ENCODE measurements around the gene POMGNT1.

POMGNT1 gene

GRCh38 chr1:46174448-46175231 lies 23.6 kb downstream of the POMGNT1 start, which contains the start of gene TSPAN1:
TSPAN1 (plus strand) TSS chr1:46175087; CDS start chr1:46181108, 6,021 bp downstream.
- TF ChIP-seq CTCF (conservative IDR thresholded peaks at IDR 0.05; ENCODE audit: low read depth, low read length): no peak
- Histone ChIP-seq H2AFZ (ENCODE audit: low read depth) (no peak within 1 kb of the TSS), H3K4me3 (IDR thresholded peaks at IDR 0.05; ENCODE audit: insufficient read depth, low read depth, low read length) (no peak within 1 kb of the TSS), H3K4me2 (no peak within 1 kb of the TSS), H3K27ac (no peak within 1 kb of the TSS), H3K9ac (no peak within 1 kb of the TSS), H3K36me3 (ENCODE audit: insufficient read depth) (no peaks in the 10 kb centered on the region), H3K79me2 (ENCODE audit: insufficient read depth, low read depth) (no peaks in the 10 kb centered on the region), H3K27me3 (ENCODE audit: insufficient read depth, low read depth) (no peaks in the 10 kb centered on the region), H4K20me1 (ENCODE audit: insufficient read depth) (no peaks in the 10 kb centered on the region), H3K4me1 (ENCODE audit: low read depth, poor library complexity, severe bottlenecking) (peaks cover 17% of the 10 kb centered on the region)

- no peaks in the 10 kb centered on the region for H3K36me3 ChIP-seq (ENCODE audit: insufficient read depth)
- H3K4me3 ChIP-seq (IDR thresholded peaks at IDR 0.05; ENCODE audit: insufficient read depth, low read depth, low read length): no peak overlapping the region
- H3K27me3 ChIP-seq (ENCODE audit: insufficient read depth, low read depth): no peaks in the 10 kb centered on the region
- no peak overlapping the region for H3K27ac ChIP-seq
- TF ChIP-seq CTCF (conservative IDR thresholded peaks at IDR 0.05; ENCODE audit: low read depth, low read length): no peak
- peak overlapping the region; percentile 44; the same call in 1 of the 2 replicates for H2AFZ ChIP-seq (ENCODE audit: low read depth)
- H3K4me2 ChIP-seq: no peak overlapping the region; the same call in 1 of the 2 replicates
- H4K20me1 ChIP-seq (ENCODE audit: insufficient read depth): no peaks in the 10 kb centered on the region
- H3K9ac ChIP-seq: no peak overlapping the region
- peaks cover 13% of the 10 kb centered on the region for H3K4me1 ChIP-seq (ENCODE audit: low read depth, poor library complexity, severe bottlenecking)
- H3K79me2 ChIP-seq (ENCODE audit: insufficient read depth, low read depth): no peaks in the 10 kb centered on the region
Observed at GRCh38 chr1:46173361-46173856, 24.8 kb downstream of the POMGNT1 start.

DNA sequence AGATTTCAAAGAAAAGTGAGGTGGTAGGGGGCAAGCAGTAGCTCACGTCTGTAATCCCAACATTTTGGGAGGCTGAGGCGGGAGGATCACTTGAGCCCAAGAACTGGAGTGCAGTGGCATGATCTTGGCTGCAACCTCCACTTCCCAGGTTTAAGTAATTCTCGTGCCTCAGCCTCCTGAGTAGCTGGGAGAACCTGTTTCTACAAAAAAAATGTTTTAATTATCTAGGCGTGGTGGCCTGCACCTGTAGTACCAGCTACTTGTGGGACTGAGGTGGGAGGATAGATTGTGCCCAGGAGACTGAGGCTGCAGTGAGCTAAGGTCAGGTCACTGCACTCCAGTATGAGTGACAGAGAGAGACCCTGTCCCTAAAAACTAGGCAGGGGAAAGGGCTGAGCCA lies 25.9 kb downstream of the POMGNT1 start:
- Histone ChIP-seq H3K79me2 (ENCODE audit: insufficient read depth, low read depth) (no peaks in the 10 kb centered on the region), H3K4me3 (IDR thresholded peaks at IDR 0.05; ENCODE audit: insufficient read depth, low read depth, low read length) (no peak overlapping the region), H3K36me3 (ENCODE audit: insufficient read depth) (no peaks in the 10 kb centered on the region), H3K9ac (no peak overlapping the region), H3K4me2 (no peak overlapping the region), H2AFZ (ENCODE audit: low read depth) (no peak overlapping the region), H4K20me1 (ENCODE audit: insufficient read depth) (no peaks in the 10 kb centered on the region), H3K27ac (no peak overlapping the region), H3K4me1 (ENCODE audit: low read depth, poor library complexity, severe bottlenecking) (peaks cover 13% of the 10 kb centered on the region), H3K27me3 (ENCODE audit: insufficient read depth, low read depth) (no peaks in the 10 kb centered on the region)
- no peak for TF ChIP-seq CTCF (conservative IDR thresholded peaks at IDR 0.05; ENCODE audit: low read depth, low read length)

- H2AFZ ChIP-seq (ENCODE audit: low read depth): no peak overlapping the region
- H3K36me3 ChIP-seq (ENCODE audit: insufficient read depth): no peaks in the 10 kb centered on the region
- no peaks in the 10 kb centered on the region for H4K20me1 ChIP-seq (ENCODE audit: insufficient read depth)
- no peaks in the 10 kb centered on the region for H3K27me3 ChIP-seq (ENCODE audit: insufficient read depth, low read depth)
- no peak overlapping the region for H3K9ac ChIP-seq
- TF ChIP-seq CTCF (conservative IDR thresholded peaks at IDR 0.05; ENCODE audit: low read depth, low read length): no peak
- H3K4me2 ChIP-seq: no peak overlapping the region
- no peak overlapping the region for H3K27ac ChIP-seq
- H3K79me2 ChIP-seq (ENCODE audit: insufficient read depth, low read depth): no peaks in the 10 kb centered on the region
- H3K4me1 ChIP-seq (ENCODE audit: low read depth, poor library complexity, severe bottlenecking): peaks cover 13% of the 10 kb centered on the region
- H3K4me3 ChIP-seq (IDR thresholded peaks at IDR 0.05; ENCODE audit: insufficient read depth, low read depth, low read length): no peak overlapping the region
Observed at GRCh38 chr1:46171871-46172270, 26.4 kb downstream of the POMGNT1 start.

Measured in KMS-11 (cell line).